A549 (cell line): ENCODE data around the gene ARL9. TPM values are rescaled to one million over a fixed set of nuclear protein-coding genes. Genes with fewer than 3 reads are reported as not detected.

Experiments used
- ATAC-seq, 2 experiments: fragments of 200-7000 bp in 1 of 2; fragments of >200 bp in 1 of 2; cut with Nextera tagmentation in 1 of 2; cut with Tn5 transposase in 1 of 2; 3 replicates each; pipeline versions ENCODE4 v1.8.0 to v1.9.1; 2018 to 2020; ENCODE audit warnings: mild to moderate bottlenecking in 1 of 2, moderate library complexity in 1 of 2
- CTCF ChIA-PET: fragments of 300-600 bp; sonication (Branson Sonifier 250); formaldehyde crosslinking; extraction: SDS; loops from one replicate; lab custom pipeline; 2021; ENCODE audit warnings: antibody characterized with exemption, inconsistent platforms; lab: Yijun Ruan, JAX
- POLR2A ChIA-PET: fragments of 350-600 bp; formaldehyde crosslinking; extraction: SDS; loops from one replicate; lab custom pipeline; 2021; ENCODE audit warnings: antibody characterized with exemption, inconsistent platforms; lab: Yijun Ruan, JAX
- DNase-seq, 2 experiments: peaks; one replicate each; pipeline versions ENCODE4 v3.0.0 to v3.0.0-alpha.2; 2011 to 2016; ENCODE audit warnings: low read depth in 1 of 2, low spot score in 1 of 2
- FAIRE-seq: peaks from 2 replicates; lab custom pipeline; 2011; peaks lifted over from hg19 to GRCh38; lab: Jason Lieb, UNC
- H3K27ac ChIP-seq, 2 experiments: fragments of >200 bp; sonication (Bioruptor Twin); formaldehyde crosslinking; 3 replicates each; pipeline ENCODE4 v1.5.1; 2016 to 2017
- H3K4me1 ChIP-seq: fragments of >200 bp; sonication (Bioruptor Twin); formaldehyde crosslinking; 3 replicates; pipeline ENCODE4 v1.6.1; 2016
- H3K4me2 ChIP-seq: fragments of >200 bp; sonication (Bioruptor Twin); formaldehyde crosslinking; 3 replicates; pipeline ENCODE4 v1.6.1; 2016
- H3K4me3 ChIP-seq: fragments of >200 bp; sonication (Bioruptor Twin); formaldehyde crosslinking; 3 replicates; pipeline ENCODE4 v1.5.1; 2016
- H3K9me3 ChIP-seq: fragments of >200 bp; sonication (Bioruptor Twin); formaldehyde crosslinking; 3 replicates; pipeline ENCODE4 v1.6.1; 2016
- BCL3 ChIP-seq: fragments of >200 bp; sonication (Bioruptor Twin); formaldehyde crosslinking; IDR thresholded peaks from 3 replicates; pipeline ENCODE4 v1.6.1; 2016
- BHLHE40 ChIP-seq: IDR thresholded peaks from 2 replicates; pipeline ENCODE4 v1.6.1; 2012; ENCODE audit warnings: low read depth, low read length, inconsistent platforms
- CBX2 ChIP-seq: fragments of 200-600 bp; sonication (generic); IDR thresholded peaks from 2 replicates; pipeline ENCODE4 v1.6.1; 2016; ENCODE audit warnings: low read depth, mild to moderate bottlenecking, borderline replicate concordance
- CEBPB ChIP-seq, 2 experiments: fragments of >200 bp in 1 of 2; sonication (Bioruptor Twin) in 1 of 2; formaldehyde crosslinking in 1 of 2; IDR thresholded peaks; 2 replicates each; pipeline ENCODE4 v1.6.1; 2012 to 2016
- CHD2 ChIP-seq: fragments of 150-350 bp; IDR thresholded peaks from 2 replicates; pipeline ENCODE4 v1.6.1; 2014; ENCODE audit warnings: low read length; ENCODE audit not compliant: partially characterized antibody
- E2F6 ChIP-seq: IDR thresholded peaks from 2 replicates; pipeline ENCODE4 v1.6.1; 2012; ENCODE audit warnings: low read depth, borderline replicate concordance
- ELK1 ChIP-seq: fragments of 150-350 bp; IDR thresholded peaks from 2 replicates; pipeline ENCODE4 v1.6.1; 2014; ENCODE audit warnings: low read depth, mild to moderate bottlenecking, low read length
- EP300 ChIP-seq, 2 experiments: fragments of >200 bp; sonication (Bioruptor Twin); formaldehyde crosslinking; IDR thresholded peaks; 2 replicates in 1 of 2; 3 replicates in 1 of 2; pipeline ENCODE4 v1.6.1; 2016 to 2017
- ESRRA ChIP-seq: fragments of 150-350 bp; IDR thresholded peaks from 2 replicates; pipeline ENCODE4 v1.6.1; 2014; ENCODE audit warnings: mild to moderate bottlenecking, low read length, borderline replicate concordance
- FOSL2 ChIP-seq, 2 experiments: fragments of 450-650 bp in 1 of 2; fragments of >200 bp in 1 of 2; sonication (Bioruptor Twin) in 1 of 2; formaldehyde crosslinking; IDR thresholded peaks; 2 replicates each; pipeline versions ENCODE4 v1.5.0 to v1.6.1; 2016 to 2020; ENCODE audit warnings: mild to moderate bottlenecking in 1 of 2, moderate library complexity in 1 of 2
- FOXS1 ChIP-seq: fragments of 250-450 bp; sonication (Bioruptor Pico); IDR thresholded peaks from 2 replicates; pipeline ENCODE4 v1.5.0; 2020; ENCODE audit warnings: mild to moderate bottlenecking, moderate library complexity
- HEYL ChIP-seq: fragments of 250-450 bp; sonication (Bioruptor Pico); IDR thresholded peaks from 2 replicates; pipeline ENCODE4 v1.8.0; 2021; ENCODE audit warnings: mild to moderate bottlenecking, moderate library complexity
- HMGXB4 ChIP-seq: fragments of 250-450 bp; sonication (Bioruptor Pico); IDR thresholded peaks from 2 replicates; pipeline ENCODE4 v1.5.0; 2021; ENCODE audit warnings: mild to moderate bottlenecking, moderate library complexity, borderline replicate concordance
- HOXA7 ChIP-seq: fragments of 250-450 bp; sonication (Bioruptor Pico); IDR thresholded peaks from 2 replicates; pipeline ENCODE4 v1.5.0; 2020; ENCODE audit warnings: mild to moderate bottlenecking, moderate library complexity
- JUNB ChIP-seq: fragments of >200 bp; sonication (Bioruptor Twin); formaldehyde crosslinking; IDR thresholded peaks from 2 replicates; pipeline ENCODE4 v1.6.1; 2016
- KDM5A ChIP-seq: fragments of 200-600 bp; sonication (generic); IDR thresholded peaks from 2 replicates; pipeline ENCODE4 v1.6.1; 2016; ENCODE audit warnings: antibody characterized with exemption, mild to moderate bottlenecking
- MAFK ChIP-seq: fragments of 450-650 bp; IDR thresholded peaks from 2 replicates; pipeline ENCODE4 v1.6.1; 2014; ENCODE audit not compliant: partially characterized antibody
- MAX ChIP-seq: IDR thresholded peaks from 2 replicates; pipeline ENCODE4 v1.6.1; 2012
- MYC ChIP-seq: IDR thresholded peaks from 2 replicates; pipeline ENCODE4 v1.6.1; 2012; ENCODE audit warnings: mild to moderate bottlenecking, inconsistent platforms, low read length, improper control_type of control experiment, borderline replicate concordance
- NFE2L2 ChIP-seq: fragments of 150-350 bp; conservative IDR thresholded peaks from 2 replicates; pipeline ENCODE4 v1.6.1; 2014; ENCODE audit warnings: low read length
- PHF8 ChIP-seq: fragments of 200-600 bp; sonication (generic); IDR thresholded peaks from 2 replicates; pipeline ENCODE4 v1.6.1; 2016; ENCODE audit warnings: low read depth, mild to moderate bottlenecking, antibody characterized with exemption, moderate library complexity, borderline replicate concordance
- RARB ChIP-seq: fragments of 250-450 bp; sonication (Bioruptor Pico); IDR thresholded peaks from 2 replicates; pipeline ENCODE4 v1.8.0; 2021; ENCODE audit warnings: mild to moderate bottlenecking, moderate library complexity
- RCOR1 ChIP-seq: fragments of 150-350 bp; IDR thresholded peaks from 2 replicates; pipeline ENCODE4 v1.6.1; 2014; ENCODE audit warnings: antibody characterized with exemption, low read length, low read depth
- RFX5 ChIP-seq: fragments of 450-650 bp; IDR thresholded peaks from 2 replicates; pipeline ENCODE4 v1.7.1; 2014; ENCODE audit warnings: antibody characterized with exemption, mild to moderate bottlenecking, moderate library complexity
- RNF2 ChIP-seq: fragments of 200-600 bp; sonication (generic); IDR thresholded peaks from 2 replicates; pipeline ENCODE4 v1.6.1; 2016; ENCODE audit warnings: low read depth, mild to moderate bottlenecking, antibody characterized with exemption, moderate library complexity, borderline replicate concordance
- TFCP2L1 ChIP-seq: fragments of 250-450 bp; sonication (Bioruptor Pico); IDR thresholded peaks from 2 replicates; pipeline ENCODE4 v1.5.0; 2021; ENCODE audit warnings: mild to moderate bottlenecking
- ZC3H11A ChIP-seq: fragments of 450-650 bp; IDR thresholded peaks from 2 replicates; pipeline ENCODE4 v1.6.1; 2014; ENCODE audit warnings: antibody characterized with exemption, mild to moderate bottlenecking
- ZFP36 ChIP-seq: fragments of 450-650 bp; IDR thresholded peaks from 2 replicates; pipeline ENCODE4 v1.6.1; 2014; ENCODE audit warnings: borderline replicate concordance; ENCODE audit not compliant: partially characterized antibody
- WGBS: methylation state at CpG from one replicate; pipeline ENCODE4 v1.1.6; 2017; ENCODE audit errors: missing lambda C conversion rate; 5-methylcytosine and 5-hydroxymethylcytosine counted together
- polyA plus RNA-seq, 4 experiments: library from polyadenylated mRNA; depleted of rRNA in 3 of 4; stranded (reverse); fragments of >200 nt; fragmentation: RNase III in 1 of 4; extraction: RNeasy Plus Mini Kit Qiagen cat#74134 plus additional on column Dnase treatment in 1 of 4; gene quantifications; 2 replicates in 3 of 4; 3 replicates in 1 of 4; pipeline ENCODE4 v1.2.3, GENCODE V29; 2011 to 2017

ARL9 gene
- polyA plus RNA-seq, 2 of the 4 experiments (the other 2 are of a cell fraction), result 0.08 TPM; not detected in 1

GRCh38 chr4:56532239-56532638 is 26.6 kb downstream of the ARL9 start:
- 83% methylated on average over 2 of the region's 2 CpGs for WGBS
- DNase-seq, result no peak
- no peak for ATAC-seq
- ChIA-PET CTCF (interaction anchor here (3.5 kb wide), 1 partner anchor 13 kb away, joined by 12 read pairs; no protein-coding TSS in a partner anchor), POLR2A (no interaction called here)
- no peaks in the 10 kb centered on the region for H3K9me3 ChIP-seq
- H3K27ac ChIP-seq, result no peak overlapping the region
- no peak overlapping the region for H3K4me3 ChIP-seq
- TF ChIP-seq RCOR1 (no peak), RARB (CRISPR knock-in tag) (no peak), CEBPB (IDR thresholded peaks at IDR 0.05) (no peak), BCL3 (no peak)
- H3K4me1 ChIP-seq, result no peaks in the 10 kb centered on the region
- H3K4me2 ChIP-seq, result no peak overlapping the region
- FAIRE-seq, result no peak

GRCh38 chr4:56535915-56536314 is 30.3 kb downstream of the ARL9 start:
- ChIA-PET CTCF (interaction anchor here (2.5 kb wide), 1 partner anchor 9 kb away, joined by 10 read pairs; no protein-coding TSS in a partner anchor), POLR2A (no interaction called here)
- Histone ChIP-seq H3K9me3 (no peaks in the 10 kb centered on the region), H3K4me3 (no peak overlapping the region), H3K4me2 (no peak overlapping the region)
- no peak for TF ChIP-seq CHD2
- no peak for TF ChIP-seq ZFP36
- TF ChIP-seq EP300 (IDR thresholded peaks at IDR 0.05), result no peak
- TF ChIP-seq BHLHE40, result no peak
- TF ChIP-seq TFCP2L1 (CRISPR knock-in tag), result no peak
- TF ChIP-seq HEYL (CRISPR knock-in tag), result no peak
- no peak for TF ChIP-seq MAFK
- TF ChIP-seq KDM5A, result no peak
- no peak for TF ChIP-seq ESRRA
- no peak for TF ChIP-seq RFX5
- no peak for TF ChIP-seq PHF8
- no peak for TF ChIP-seq ELK1
- no peak for TF ChIP-seq FOSL2 (IDR thresholded peaks at IDR 0.05)
- TF ChIP-seq FOSL2 (CRISPR knock-in tag; IDR thresholded peaks at IDR 0.05), result no peak
- no peak for TF ChIP-seq CBX2
- TF ChIP-seq, all 56 proteins: peak for 0
- 77% methylated on average over 6 of the region's 7 CpGs for WGBS
- DNase-seq (no peak), ATAC-seq (no peak), FAIRE-seq (no peak)
- no peak overlapping the region for H3K27ac ChIP-seq
- no peaks in the 10 kb centered on the region for H3K4me1 ChIP-seq

GRCh38 chr4:56537147-56537546 is 31.6 kb downstream of the ARL9 start:
- ATAC-seq (no peak), FAIRE-seq (no peak), DNase-seq (no peak)
- 71% methylated on average over 1 of the region's 1 CpG for WGBS
- H3K4me2 ChIP-seq, result no peak overlapping the region
- CTCF ChIA-PET, result no interaction called here
- no peak overlapping the region for H3K27ac ChIP-seq
- H3K9me3 ChIP-seq, result no peaks in the 10 kb centered on the region
- TF ChIP-seq ZC3H11A (no peak), BHLHE40 (no peak), NFE2L2 (no peak), RNF2 (no peak), HMGXB4 (no peak), ZFP36 (no peak), HOXA7 (CRISPR knock-in tag) (no peak), E2F6 (no peak), MAFK (no peak), MAX (no peak), RFX5 (no peak), RARB (CRISPR knock-in tag) (no peak), ESRRA (no peak), JUNB (no peak), FOSL2 (IDR thresholded peaks at IDR 0.05) (no peak), FOSL2 (CRISPR knock-in tag; IDR thresholded peaks at IDR 0.05) (no peak), MYC (no peak), FOXS1 (CRISPR knock-in tag) (no peak)
- POLR2A ChIA-PET, result no interaction called here
- no peaks in the 10 kb centered on the region for H3K4me1 ChIP-seq
- H3K4me3 ChIP-seq, result no peak overlapping the region
